ENCODE measurements around the gene SVOPL. TPM values are rescaled to one million over a fixed set of nuclear protein-coding genes. Genes with fewer than 3 reads are reported as not detected.

The SVOPL gene
- polyA plus RNA-seq, 3 donors: not detected

- Mint-ChIP-seq H3K36me3 (no peaks in the 10 kb centered on the region), H3K9me3 (peaks cover 0 to 7% (median 0%) of the 10 kb centered on the region in 7 donors), H3K4me1 (no peaks in the 10 kb centered on the region), H3K4me3 (no peak overlapping the region), H3K27ac (no peak overlapping the region), H3K27me3 (ENCODE audit: low read depth in 3 of 3) (peaks cover 0 to 1% (median 1%) of the 10 kb centered on the region in 3 donors)
- H4K20me1 ChIP-seq (ENCODE audit: insufficient read depth, low read length): no peaks in the 10 kb centered on the region
- H3K4me3 ChIP-seq (replicated peaks in 1 of 3; ENCODE audit: low read depth in 2 of 3, low read length in 3 of 3): no peak overlapping the region
- no peak for TF ChIP-seq CTCF (IDR thresholded peaks at IDR 0.05)
- H3K27me3 ChIP-seq (ENCODE audit: control insufficient read depth in 2 of 2, insufficient read depth in 2 of 2, low read length in 2 of 2): no peaks in the 10 kb centered on the region
- H3K9me3 ChIP-seq (replicated peaks in 1 of 2; ENCODE audit: control insufficient read depth in 1 of 2, insufficient read depth in 1 of 2, low read length in 2 of 2): no peaks in the 10 kb centered on the region
- intact Hi-C loops (cut with micrococcal nuclease): no loop called here
- no peak overlapping the region for H3K9ac ChIP-seq (ENCODE audit: insufficient read depth, low read length, poor library complexity, severe bottlenecking)
- H3K27ac ChIP-seq (ENCODE audit: low read depth in 1 of 2, low read length in 2 of 2): no peak overlapping the region
- 100% methylated on average over 1 of the region's 3 CpGs for WGBS (ENCODE audit: insufficient coverage)
- H2AFZ ChIP-seq (ENCODE audit: insufficient read depth, low read depth, low read length, poor library complexity, severe bottlenecking): no peak overlapping the region
- H3K4me2 ChIP-seq (replicated peaks; ENCODE audit: extremely low read depth, low read length, poor library complexity, severe bottlenecking): no peak overlapping the region
- H3K79me2 ChIP-seq (ENCODE audit: insufficient read depth, low read length): no peaks in the 10 kb centered on the region
- DNase-seq: no peak
- no peaks in the 10 kb centered on the region for H3K4me1 ChIP-seq (ENCODE audit: control insufficient read depth in 1 of 2, insufficient read depth in 2 of 2, low read length in 2 of 2)
- H3K36me3 ChIP-seq (replicated peaks in 1 of 2; ENCODE audit: control insufficient read depth in 1 of 2, insufficient read depth in 2 of 2, low read length in 2 of 2): no peaks in the 10 kb centered on the region
Observed at GRCh38 chr7:138684340-138684739, 16.8 kb downstream of the SVOPL start.

- H4K20me1 ChIP-seq (ENCODE audit: insufficient read depth, low read length): no peaks in the 10 kb centered on the region
- Mint-ChIP-seq H3K4me1 (no peaks in the 10 kb centered on the region), H3K9me3 (peaks cover 0 to 3% (median 0%) of the 10 kb centered on the region in 7 donors), H3K4me3 (no peak overlapping the region), H3K27ac (no peak overlapping the region), H3K27me3 (ENCODE audit: low read depth in 3 of 3) (peaks cover 1 to 2% (median 1%) of the 10 kb centered on the region in 3 donors), H3K36me3 (no peaks in the 10 kb centered on the region)
- no peaks in the 10 kb centered on the region for H3K36me3 ChIP-seq (replicated peaks in 1 of 2; ENCODE audit: control insufficient read depth in 1 of 2, insufficient read depth in 2 of 2, low read length in 2 of 2)
- no peaks in the 10 kb centered on the region for H3K79me2 ChIP-seq (ENCODE audit: insufficient read depth, low read length)
- H3K9ac ChIP-seq (ENCODE audit: insufficient read depth, low read length, poor library complexity, severe bottlenecking): no peak overlapping the region
- H3K9me3 ChIP-seq (replicated peaks in 1 of 2; ENCODE audit: control insufficient read depth in 1 of 2, insufficient read depth in 1 of 2, low read length in 2 of 2): no peaks in the 10 kb centered on the region
- 98% methylated on average over 4 of the region's 5 CpGs for WGBS (ENCODE audit: insufficient coverage)
- H3K4me2 ChIP-seq (replicated peaks; ENCODE audit: extremely low read depth, low read length, poor library complexity, severe bottlenecking): no peak overlapping the region
- no peak overlapping the region for H3K27ac ChIP-seq (ENCODE audit: low read depth in 1 of 2, low read length in 2 of 2)
- no peak for TF ChIP-seq CTCF (IDR thresholded peaks at IDR 0.05)
- H3K4me3 ChIP-seq (replicated peaks in 1 of 3; ENCODE audit: low read depth in 2 of 3, low read length in 3 of 3): no peak overlapping the region
- no peak for DNase-seq
- intact Hi-C loops (cut with micrococcal nuclease): no loop called here
- H2AFZ ChIP-seq (ENCODE audit: insufficient read depth, low read depth, low read length, poor library complexity, severe bottlenecking): no peak overlapping the region
- no peaks in the 10 kb centered on the region for H3K4me1 ChIP-seq (ENCODE audit: control insufficient read depth in 1 of 2, insufficient read depth in 2 of 2, low read length in 2 of 2)
- no peaks in the 10 kb centered on the region for H3K27me3 ChIP-seq (ENCODE audit: control insufficient read depth in 2 of 2, insufficient read depth in 2 of 2, low read length in 2 of 2)
Observed at GRCh38 chr7:138679793-138680192, 21.4 kb downstream of the SVOPL start.

Data from CD14-positive monocyte (primary cell).